H9 (cell line): ENCODE measurements around the gene DCAF12. TPM values are rescaled to one million over a fixed set of nuclear protein-coding genes. Genes with fewer than 3 reads are reported as not detected.

Experiments used
- DNase-seq: peaks from one replicate; pipeline ENCODE4 v3.0.0-alpha.2; 2017
- H2AFZ ChIP-seq: one replicate; pipeline ENCODE4 v1.6.1; 2013; ENCODE audit warnings: mild to moderate bottlenecking, low read length, control low read depth, moderate library complexity
- H2AK5ac ChIP-seq: 2 replicates; pipeline ENCODE4 v1.6.1; 2013; ENCODE audit warnings: low read length, control low read depth, mixed read lengths; ENCODE audit not compliant: insufficient read length
- H2BK120ac ChIP-seq: one replicate; pipeline ENCODE4 v1.6.1; 2013; ENCODE audit warnings: low read depth, mild to moderate bottlenecking, low read length, control low read depth, inconsistent platforms; ENCODE audit not compliant: poor library complexity, severe bottlenecking
- H2BK12ac ChIP-seq: 2 replicates; pipeline ENCODE4 v1.6.1; 2013; ENCODE audit warnings: low read length, control low read depth, mixed read lengths, low read depth; ENCODE audit not compliant: insufficient read length
- H2BK15ac ChIP-seq: 2 replicates; pipeline ENCODE4 v1.6.1; 2013; ENCODE audit warnings: low read depth, low read length, control low read depth
- H2BK20ac ChIP-seq: one replicate; pipeline ENCODE4 v1.6.1; 2013; ENCODE audit warnings: low read depth, mild to moderate bottlenecking, low read length, control low read depth, inconsistent platforms; ENCODE audit not compliant: poor library complexity, severe bottlenecking
- H2BK5ac ChIP-seq: 2 replicates; pipeline ENCODE4 v1.6.1; 2013; ENCODE audit warnings: low read length, control low read depth, mixed read lengths; ENCODE audit not compliant: insufficient read length
- H3K14ac ChIP-seq: 2 replicates; pipeline ENCODE4 v1.6.1; 2013; ENCODE audit warnings: low read length, control low read depth; ENCODE audit not compliant: insufficient read depth
- H3K18ac ChIP-seq: 2 replicates; pipeline ENCODE4 v1.6.1; 2013; ENCODE audit warnings: low read depth, mild to moderate bottlenecking, mixed read lengths, low read length, control low read depth; ENCODE audit not compliant: insufficient read length
- H3K23ac ChIP-seq: 2 replicates; pipeline ENCODE4 v1.6.1; 2013; ENCODE audit warnings: low read length, control low read depth, mixed read lengths, low read depth; ENCODE audit not compliant: insufficient read length
- H3K23me2 ChIP-seq: 2 replicates; pipeline ENCODE4 v1.6.1; 2013; ENCODE audit warnings: low read depth, mild to moderate bottlenecking, mixed read lengths, low read length, control low read depth; ENCODE audit not compliant: insufficient read length, poor library complexity, severe bottlenecking
- H3K27ac ChIP-seq: 2 replicates; pipeline ENCODE4 v1.5.1; 2013; ENCODE audit warnings: low read length, control low read depth, mixed read lengths, low read depth; ENCODE audit not compliant: insufficient read length
- H3K27me3 ChIP-seq: 2 replicates; pipeline ENCODE4 v1.6.1; 2013; ENCODE audit warnings: low read length, control low read depth, inconsistent platforms; ENCODE audit not compliant: insufficient read depth
- H3K4ac ChIP-seq: 2 replicates; pipeline ENCODE4 v1.6.1; 2013; ENCODE audit warnings: low read depth, mild to moderate bottlenecking, control low read depth, inconsistent platforms, low read length, moderate library complexity
- H3K4me1 ChIP-seq: 2 replicates; pipeline ENCODE4 v1.6.1; 2013; ENCODE audit warnings: low read length, control low read depth, inconsistent platforms; ENCODE audit not compliant: insufficient read depth
- H3K4me2 ChIP-seq: 2 replicates; pipeline ENCODE4 v1.6.1; 2013; ENCODE audit warnings: low read length, control low read depth, mixed read lengths; ENCODE audit not compliant: insufficient read length, insufficient read depth
- H3K56ac ChIP-seq: 2 replicates; pipeline ENCODE4 v1.6.1; 2013; ENCODE audit warnings: low read depth, mild to moderate bottlenecking, mixed read lengths, low read length, control low read depth; ENCODE audit not compliant: insufficient read length
- H3K79me1 ChIP-seq: 2 replicates; pipeline ENCODE4 v1.6.1; 2013; ENCODE audit warnings: low read depth, mild to moderate bottlenecking, moderate library complexity, low read length, control low read depth, inconsistent platforms; ENCODE audit not compliant: insufficient read depth, poor library complexity, severe bottlenecking
- H3K79me2 ChIP-seq: 2 replicates; pipeline ENCODE4 v1.6.1; 2013; ENCODE audit warnings: low read length, control low read depth, inconsistent platforms; ENCODE audit not compliant: insufficient read depth
- H3K9ac ChIP-seq: 2 replicates; pipeline ENCODE4 v1.6.1; 2013; ENCODE audit warnings: low read length, control low read depth, mixed read lengths; ENCODE audit not compliant: insufficient read length; ENCODE audit errors: extremely low read depth
- H3K9me3 ChIP-seq: one replicate; pipeline ENCODE4 v1.6.1; 2013; ENCODE audit warnings: low read depth, low read length, inconsistent platforms; ENCODE audit not compliant: control insufficient read depth
- H3T11ph ChIP-seq: one replicate; pipeline ENCODE4 v1.6.1; 2013; ENCODE audit warnings: mild to moderate bottlenecking, low read length, control low read depth, inconsistent platforms
- H4K20me1 ChIP-seq: one replicate; pipeline ENCODE4 v1.6.1; 2013; ENCODE audit not compliant: control insufficient read depth, insufficient read length, insufficient read depth
- H4K5ac ChIP-seq: 2 replicates; pipeline ENCODE4 v1.6.1; 2013; ENCODE audit warnings: low read depth, mild to moderate bottlenecking, mixed read lengths, low read length, control low read depth; ENCODE audit not compliant: insufficient read length
- H4K8ac ChIP-seq: replicated peaks from 2 replicates; pipeline ENCODE4 v1.6.1; 2013; ENCODE audit warnings: low read length, control low read depth, mixed read lengths, low read depth; ENCODE audit not compliant: insufficient read length
- H4K91ac ChIP-seq: 2 replicates; pipeline ENCODE4 v1.6.1; 2013; ENCODE audit warnings: low read depth, mild to moderate bottlenecking, moderate library complexity, mixed read lengths, low read length, control low read depth; ENCODE audit not compliant: insufficient read length
- H3K27ac Mint-ChIP-seq, 3 experiments: 2 replicates in 2 of 3; 3 replicates in 1 of 3; pipeline ENCODE4 v1.8.0; 2020 to 2021; ENCODE audit warnings: mixed read lengths in 3 of 3, mild to moderate bottlenecking in 1 of 3, moderate library complexity in 1 of 3
- H3K27me3 Mint-ChIP-seq: 2 replicates; pipeline ENCODE4 v1.8.0; 2021; ENCODE audit warnings: low read depth, mild to moderate bottlenecking, moderate library complexity, mixed read lengths
- H3K36me3 Mint-ChIP-seq, 3 experiments: 2 replicates in 2 of 3; 3 replicates in 1 of 3; pipeline ENCODE4 v1.8.0; 2020 to 2021; ENCODE audit warnings: low read depth in 3 of 3, mixed read lengths in 3 of 3; ENCODE audit not compliant: insufficient read depth in 1 of 3
- H3K4me1 Mint-ChIP-seq, 2 experiments: 2 replicates each; pipeline ENCODE4 v1.8.0; 2020; ENCODE audit warnings: mixed read lengths in 2 of 2
- H3K4me3 Mint-ChIP-seq, 2 experiments: 2 replicates in 1 of 2; 3 replicates in 1 of 2; pipeline ENCODE4 v1.8.0; 2020 to 2021; ENCODE audit warnings: mild to moderate bottlenecking in 2 of 2, mixed read lengths in 2 of 2, moderate library complexity in 1 of 2
- H3K9me3 Mint-ChIP-seq, 2 experiments: 2 replicates in 1 of 2; 3 replicates in 1 of 2; pipeline ENCODE4 v1.8.0; 2020; ENCODE audit warnings: mild to moderate bottlenecking in 2 of 2, mixed read lengths in 2 of 2, moderate library complexity in 1 of 2
- WGBS: extraction: QIAGEN DNeasy Blood & Tissue Kit; methylation state at CpG from one replicate; pipeline ENCODE4 v1.1.7; 2013; ENCODE audit warnings: missing lambda C conversion rate, low lambda C conversion rate, mixed read lengths; ENCODE audit not compliant: insufficient read length; ENCODE audit errors: extremely low coverage; 5-methylcytosine and 5-hydroxymethylcytosine counted together
- total RNA-seq: library from RNA; stranded (reverse); gene quantifications from 2 replicates; pipeline ENCODE4 v1.2.1, GENCODE V29; 2021
- TF ChIP-seq, protein P1 (sequence below): fragments of 200-600 bp; sonication (generic); conservative IDR thresholded peaks from 3 replicates; pipeline ENCODE4 v1.8.0; 2021; ENCODE audit warnings: antibody characterized with exemption, mild to moderate bottlenecking

Gene DCAF12
- total RNA-seq, 1 experiment from 2014 or later = 33.6 TPM

DNA sequence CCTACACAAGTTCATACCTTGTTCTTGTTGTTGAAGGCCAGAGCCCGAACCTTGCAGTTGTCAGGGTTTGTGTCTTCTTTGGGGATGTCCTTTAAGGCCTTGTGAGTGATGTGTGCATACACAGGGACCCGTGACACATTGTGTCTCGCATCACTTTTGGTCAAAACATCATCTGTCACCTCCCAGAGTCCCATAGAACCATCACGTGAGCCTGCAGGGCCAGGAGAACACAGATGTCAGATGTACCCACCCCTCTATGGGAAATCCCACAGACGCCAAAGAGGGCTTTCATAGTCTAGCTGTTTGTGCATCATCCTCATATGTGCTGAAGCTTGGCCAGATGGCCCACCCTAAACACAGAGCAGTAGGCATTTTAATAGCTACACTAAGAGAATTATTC, 28.2 kb downstream of the DCAF12 start:
- H3T11ph ChIP-seq = no peak overlapping the region
- no peak overlapping the region for H2BK5ac ChIP-seq
- TF ChIP-seq, protein P1, sequence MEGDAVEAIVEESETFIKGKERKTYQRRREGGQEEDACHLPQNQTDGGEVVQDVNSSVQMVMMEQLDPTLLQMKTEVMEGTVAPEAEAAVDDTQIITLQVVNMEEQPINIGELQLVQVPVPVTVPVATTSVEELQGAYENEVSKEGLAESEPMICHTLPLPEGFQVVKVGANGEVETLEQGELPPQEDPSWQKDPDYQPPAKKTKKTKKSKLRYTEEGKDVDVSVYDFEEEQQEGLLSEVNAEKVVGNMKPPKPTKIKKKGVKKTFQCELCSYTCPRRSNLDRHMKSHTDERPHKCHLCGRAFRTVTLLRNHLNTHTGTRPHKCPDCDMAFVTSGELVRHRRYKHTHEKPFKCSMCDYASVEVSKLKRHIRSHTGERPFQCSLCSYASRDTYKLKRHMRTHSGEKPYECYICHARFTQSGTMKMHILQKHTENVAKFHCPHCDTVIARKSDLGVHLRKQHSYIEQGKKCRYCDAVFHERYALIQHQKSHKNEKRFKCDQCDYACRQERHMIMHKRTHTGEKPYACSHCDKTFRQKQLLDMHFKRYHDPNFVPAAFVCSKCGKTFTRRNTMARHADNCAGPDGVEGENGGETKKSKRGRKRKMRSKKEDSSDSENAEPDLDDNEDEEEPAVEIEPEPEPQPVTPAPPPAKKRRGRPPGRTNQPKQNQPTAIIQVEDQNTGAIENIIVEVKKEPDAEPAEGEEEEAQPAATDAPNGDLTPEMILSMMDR = no peak
- H3K36me3 Mint-ChIP-seq = peaks cover 18 to 66% (median 46%) of the 10 kb centered on the region in 3 experiments; a peak in 6 of 7 replicates
- no peak overlapping the region for H2AFZ ChIP-seq
- DNase-seq = no peak
- H2BK15ac ChIP-seq = no peak overlapping the region
- no peaks in the 10 kb centered on the region for H3K9me3 ChIP-seq
- H3K18ac ChIP-seq = no peak overlapping the region
- H3K14ac ChIP-seq = no peak overlapping the region
- H3K9ac ChIP-seq = no peak overlapping the region
- no peak overlapping the region for H3K4me2 ChIP-seq
- no peaks in the 10 kb centered on the region for H3K4me1 Mint-ChIP-seq
- H3K27ac Mint-ChIP-seq = no peak overlapping the region
- no CpG with 5 or more reads among the region's 5 CpGs for WGBS
- no peaks in the 10 kb centered on the region for H3K27me3 ChIP-seq
- no peak overlapping the region for H3K4me3 Mint-ChIP-seq
- no peaks in the 10 kb centered on the region for H3K79me2 ChIP-seq
- no peaks in the 10 kb centered on the region for H3K79me1 ChIP-seq
- no peak overlapping the region for H3K4ac ChIP-seq
- H3K9me3 Mint-ChIP-seq = no peaks in the 10 kb centered on the region
- H3K23ac ChIP-seq = no peak overlapping the region
- no peaks in the 10 kb centered on the region for H4K20me1 ChIP-seq
- H4K91ac ChIP-seq = no peak overlapping the region
- H3K27ac ChIP-seq = no peak overlapping the region
- no peak overlapping the region for H2BK20ac ChIP-seq
- no peaks in the 10 kb centered on the region for H3K27me3 Mint-ChIP-seq
- no peaks in the 10 kb centered on the region for H3K23me2 ChIP-seq
- no peaks in the 10 kb centered on the region for H3K4me1 ChIP-seq
- no peak overlapping the region for H2BK12ac ChIP-seq
- no peak overlapping the region for H2BK120ac ChIP-seq
- H4K8ac ChIP-seq = no peak overlapping the region
- H4K5ac ChIP-seq = no peak overlapping the region
- no peak overlapping the region for H2AK5ac ChIP-seq
- H3K56ac ChIP-seq = no peak overlapping the region
